ENCODE results near the gene C16orf82.
"Not testable (repeated sequence)": the region's sequence is repeated elsewhere in the genome, so short reads cannot be mapped to it uniquely, and the experiment has no call there.

Gene C16orf82

DNA sequence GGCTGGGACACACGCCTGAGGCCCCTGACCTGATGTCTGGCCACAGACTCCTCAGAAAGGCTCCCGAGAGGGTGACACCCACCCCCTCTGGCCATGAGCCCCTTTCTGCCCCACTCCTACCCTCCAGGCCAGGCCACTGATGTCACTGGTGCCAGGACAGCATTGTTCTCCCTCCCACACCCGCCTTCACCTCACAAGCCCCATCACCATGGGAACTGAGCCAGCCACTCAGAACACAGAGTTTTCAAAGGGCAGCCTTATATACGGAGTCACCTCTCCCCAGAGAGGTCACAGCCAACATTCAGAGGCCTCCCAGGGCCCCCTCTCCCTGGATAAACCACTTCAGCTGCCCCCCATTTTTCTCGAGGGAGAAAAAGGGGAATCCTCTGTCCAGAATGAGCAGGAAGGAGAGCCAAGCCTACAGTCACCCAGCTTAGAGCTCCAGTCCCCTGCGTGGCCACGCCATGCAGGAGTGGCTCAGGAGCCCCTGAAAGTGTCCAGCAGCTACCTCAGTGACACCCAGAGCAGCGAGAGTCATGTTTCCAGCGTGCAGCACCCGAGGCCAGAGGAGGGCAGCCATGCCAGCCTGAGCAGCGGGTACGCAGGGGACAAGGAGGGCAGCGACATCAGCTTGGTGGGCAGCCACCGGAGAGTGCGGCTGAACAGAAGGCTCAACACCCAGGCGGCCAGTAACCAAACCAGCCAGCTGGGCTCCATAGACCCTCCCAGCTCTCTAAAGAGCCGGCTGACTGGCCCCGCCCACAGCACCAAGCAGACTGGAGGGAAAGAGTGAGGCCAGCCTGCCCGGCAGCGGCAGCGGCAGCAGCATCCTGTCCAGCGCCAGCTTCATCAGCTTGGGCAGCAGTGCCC lies at the start of gene C16orf82:
Gene C16orf82 (plus strand): TSS at position 260 of the 870 bp plus-strand sequence.
- no peak for DNase-seq

DNA sequence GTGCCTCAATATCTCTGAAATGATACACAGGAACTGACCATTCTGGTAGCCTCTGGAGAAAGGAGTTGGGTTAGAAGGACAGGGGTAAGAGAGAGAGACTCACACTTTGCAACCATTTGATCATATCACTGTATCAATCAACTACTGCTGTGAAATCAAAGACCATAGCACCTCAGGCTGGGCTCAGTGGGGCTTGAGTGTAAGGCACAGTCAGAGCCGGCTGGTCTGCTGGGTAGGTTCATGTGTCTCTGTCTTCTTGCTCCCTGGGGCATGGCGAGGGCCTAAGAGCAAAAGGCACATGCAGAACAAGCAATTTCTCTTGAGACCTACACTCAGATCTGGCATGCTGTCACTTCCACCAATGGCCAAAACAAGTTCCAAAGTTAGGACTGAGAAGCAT lies 46.7 kb upstream of the C16orf82 start:
- no peak for DNase-seq

DNA sequence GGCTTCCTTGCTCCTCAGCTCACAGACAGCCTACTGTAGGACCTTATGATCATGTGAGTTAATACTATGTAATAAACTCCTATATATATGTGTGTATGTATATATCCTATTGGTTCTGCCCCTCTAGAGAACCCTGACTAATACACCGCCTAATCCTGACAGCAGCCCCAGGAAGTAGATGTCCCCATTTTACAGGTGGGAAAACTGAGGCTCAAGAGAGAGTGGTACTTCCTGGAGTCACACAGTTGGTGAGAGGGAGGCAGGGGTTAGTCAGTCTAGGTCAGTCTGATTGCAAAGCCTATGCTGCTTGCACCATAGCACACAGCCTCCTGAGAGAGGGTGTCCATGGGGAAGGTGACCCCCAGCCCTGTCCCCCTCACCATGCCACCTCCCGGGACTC lies 42.7 kb upstream of the C16orf82 start:
- no peak for DNase-seq

DNA sequence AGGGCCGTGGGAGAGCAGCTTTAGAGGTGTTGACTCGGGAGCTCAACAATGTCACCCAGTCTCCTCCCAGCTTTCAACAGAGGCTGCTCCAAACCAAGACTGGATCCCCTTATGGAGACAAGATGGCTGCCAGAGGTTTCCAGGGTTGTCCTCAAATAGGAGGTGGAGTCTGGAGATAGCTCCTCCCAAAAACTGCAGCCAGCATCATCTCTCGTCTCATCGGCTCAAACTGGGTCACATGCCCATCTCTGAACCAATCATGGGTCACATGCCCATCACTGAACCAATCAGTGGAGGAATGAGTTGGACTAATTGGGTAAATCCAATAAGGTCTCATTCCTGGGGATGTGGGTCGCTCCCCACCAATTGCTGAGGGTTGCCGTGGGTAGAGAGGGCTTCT lies 41.1 kb upstream of the C16orf82 start:
- DNase-seq: no peak

DNA sequence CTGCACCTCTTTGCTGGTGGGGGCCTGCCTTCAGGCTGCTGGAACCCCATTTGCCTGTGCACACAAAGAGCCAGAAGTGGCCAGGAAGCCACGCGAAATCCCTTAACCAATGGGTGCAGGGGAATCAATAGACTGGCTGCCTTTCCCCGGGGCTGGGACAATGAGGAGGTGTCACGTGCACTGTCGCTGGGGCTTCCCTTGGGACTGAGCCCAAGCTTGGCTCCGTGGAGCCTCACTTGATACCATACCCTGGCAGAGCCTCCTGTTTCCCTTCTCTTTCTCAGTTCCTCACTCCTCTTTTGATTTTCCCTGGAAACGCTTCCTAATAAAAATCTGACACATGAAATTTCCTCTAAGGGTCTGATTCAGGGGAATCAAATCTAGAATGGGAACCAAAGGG lies 38.8 kb upstream of the C16orf82 start:
- no peak for DNase-seq

DNA sequence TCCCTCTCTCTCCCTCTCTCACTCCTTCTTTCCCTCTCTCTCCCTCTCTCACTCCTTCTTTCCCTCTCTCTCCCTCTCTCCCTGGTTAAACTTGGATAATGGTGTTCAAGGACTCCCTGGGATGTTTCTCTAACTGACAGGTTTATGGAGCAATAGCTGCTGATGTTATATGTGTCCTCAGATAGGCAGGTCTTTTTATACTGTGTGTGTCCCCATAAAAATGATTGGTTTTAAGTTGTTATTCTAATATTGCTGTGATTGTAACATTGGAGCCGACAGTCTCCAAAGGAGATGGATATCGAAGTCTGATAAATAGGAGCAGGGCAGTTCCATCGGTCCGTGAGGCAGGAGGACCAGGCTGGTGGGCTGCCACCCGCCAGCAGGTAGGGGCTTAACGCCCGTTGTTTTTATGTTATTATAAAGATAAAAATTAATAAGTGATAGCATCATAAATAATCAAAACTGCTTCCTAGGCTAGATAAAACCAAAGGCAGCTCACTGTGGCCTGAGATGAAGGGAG lies 38.1 kb upstream of the C16orf82 start:
- DNase-seq: no peak

DNA sequence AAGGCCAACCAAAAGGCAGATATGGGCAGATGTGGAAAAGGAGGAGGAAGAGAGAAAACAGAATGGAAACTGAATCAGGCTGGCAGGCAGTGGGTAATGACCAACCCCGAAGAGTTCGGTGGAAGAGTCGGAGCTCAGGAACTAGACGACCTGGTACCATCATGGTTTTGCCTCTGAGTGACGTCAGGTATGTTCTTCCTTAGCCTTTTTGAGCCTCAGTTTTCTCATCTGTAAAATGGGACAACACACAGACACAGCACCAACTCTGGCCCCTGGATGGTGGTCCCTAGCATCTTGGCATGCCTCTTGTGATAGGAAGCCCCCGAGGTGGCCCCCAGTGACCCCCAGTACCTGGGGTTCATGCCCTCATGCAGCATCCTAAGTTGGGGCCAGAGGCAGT lies 37.2 kb upstream of the C16orf82 start:
- DNase-seq: no peak

DNA sequence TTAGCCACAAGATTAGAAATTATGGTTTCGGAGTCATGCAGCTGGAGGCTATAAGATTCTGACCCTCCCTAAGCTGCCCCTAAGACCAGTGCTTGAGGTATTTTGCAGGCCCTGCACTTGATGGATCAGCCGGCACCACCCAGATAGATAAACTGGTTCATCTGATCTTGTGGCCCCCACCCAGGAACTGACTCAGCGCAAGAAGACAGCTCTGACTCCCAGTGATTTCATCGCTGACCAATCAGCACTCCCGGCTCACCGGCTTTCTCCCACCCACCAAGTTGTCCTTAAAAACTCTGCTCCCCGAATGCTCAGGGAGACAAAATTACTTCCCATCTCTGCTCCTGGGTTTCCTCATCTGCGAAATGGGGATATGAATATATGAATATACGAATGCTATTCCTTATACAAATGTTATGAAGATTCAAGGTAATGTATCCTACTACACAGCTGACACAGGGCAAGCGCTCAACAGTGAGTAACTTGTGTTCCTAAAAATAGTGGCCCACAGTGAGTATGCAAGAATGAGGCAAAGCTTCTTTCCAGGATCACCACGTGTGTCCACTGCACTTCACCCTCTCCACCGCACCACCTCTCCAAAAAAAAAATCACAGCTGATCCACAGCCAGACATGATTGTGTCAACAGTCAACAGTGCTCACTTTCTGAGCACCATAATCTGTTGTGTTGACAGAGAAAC lies 33.3 kb upstream of the C16orf82 start:
- no peak for DNase-seq

DNA sequence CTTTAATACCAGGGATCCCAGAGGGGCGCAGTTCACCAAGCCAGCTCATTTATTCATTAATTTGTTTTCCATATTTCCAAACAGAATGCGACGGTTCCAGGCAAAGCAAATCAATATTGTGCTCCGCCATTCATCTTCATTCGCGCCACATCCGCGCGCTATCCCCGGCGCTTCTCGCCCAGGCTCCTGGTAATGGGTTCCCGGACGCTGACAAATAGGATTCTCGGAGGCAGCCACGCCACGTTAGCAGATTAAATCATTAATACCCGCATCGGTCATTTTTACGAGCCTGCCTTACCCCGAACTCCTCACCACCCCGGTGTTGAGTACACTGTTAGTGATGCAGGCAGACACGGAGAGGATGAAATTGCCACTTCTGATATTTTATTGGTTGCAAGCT lies 26.0 kb upstream of the C16orf82 start:
- DNase-seq: no peak

DNA sequence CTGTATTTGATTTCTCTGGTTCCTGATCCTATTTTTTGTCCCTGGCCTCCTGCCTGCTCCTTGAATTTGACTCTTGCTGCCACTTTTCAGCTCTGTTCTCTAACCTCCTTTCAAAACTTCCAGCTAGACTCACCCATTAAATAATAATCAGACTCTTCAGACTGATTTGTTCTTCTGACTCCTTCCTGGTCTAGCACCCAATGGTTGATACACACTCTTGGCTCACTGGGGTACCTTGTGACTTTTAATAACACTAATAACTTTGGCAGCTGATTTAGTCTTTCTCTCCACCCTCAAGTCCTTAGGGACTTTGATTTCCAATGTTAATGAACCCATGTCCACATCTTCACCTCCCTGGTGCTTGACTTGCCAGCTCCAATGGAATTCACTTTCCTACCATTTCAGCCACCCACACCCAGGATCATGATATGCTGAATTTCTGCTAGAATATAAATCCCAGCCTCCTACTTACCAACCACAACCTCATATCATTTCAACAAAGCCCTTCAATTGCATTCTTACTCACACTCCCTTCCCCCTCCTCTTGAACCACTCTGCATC lies 19.7 kb upstream of the C16orf82 start:
- DNase-seq: no peak

DNA sequence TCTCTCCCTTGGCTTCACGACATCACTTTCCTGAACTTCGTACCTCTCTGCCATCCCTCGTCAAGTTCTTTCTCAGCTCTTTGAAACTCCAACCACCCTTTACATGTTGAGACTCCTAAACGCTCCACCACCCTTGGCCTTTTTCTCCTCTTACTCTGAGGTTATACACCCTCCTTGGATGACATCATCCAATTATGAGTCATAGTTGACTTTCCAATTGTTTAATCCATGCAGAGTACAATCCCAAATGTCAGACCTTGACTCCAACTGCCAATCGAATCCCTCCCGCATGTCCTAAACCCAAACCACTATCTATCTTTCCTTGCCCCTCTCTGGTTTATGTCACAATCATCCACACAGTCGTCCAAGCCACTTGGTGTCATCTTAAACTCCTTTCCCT lies 18.4 kb upstream of the C16orf82 start:
- no peak for DNase-seq

DNA sequence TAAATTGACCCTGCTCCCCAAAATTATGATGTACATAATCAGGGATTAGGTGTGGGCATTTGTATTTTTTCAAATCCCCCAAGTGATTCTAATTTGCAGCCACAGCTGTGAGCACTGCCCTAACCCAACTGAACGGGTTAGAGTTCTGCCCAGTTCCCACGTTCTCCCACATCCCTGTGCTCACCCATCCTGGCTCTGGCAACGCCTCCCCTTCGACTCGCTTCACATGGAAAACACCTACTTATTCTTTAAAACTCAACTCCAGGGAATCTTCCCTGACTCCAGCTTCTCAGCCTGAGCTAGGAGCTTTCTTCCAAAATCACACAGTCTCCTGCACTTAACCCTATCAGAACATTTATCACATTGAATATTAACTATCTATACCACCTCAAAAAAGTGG lies 17.6 kb upstream of the C16orf82 start:
- DNase-seq: no peak

DNA sequence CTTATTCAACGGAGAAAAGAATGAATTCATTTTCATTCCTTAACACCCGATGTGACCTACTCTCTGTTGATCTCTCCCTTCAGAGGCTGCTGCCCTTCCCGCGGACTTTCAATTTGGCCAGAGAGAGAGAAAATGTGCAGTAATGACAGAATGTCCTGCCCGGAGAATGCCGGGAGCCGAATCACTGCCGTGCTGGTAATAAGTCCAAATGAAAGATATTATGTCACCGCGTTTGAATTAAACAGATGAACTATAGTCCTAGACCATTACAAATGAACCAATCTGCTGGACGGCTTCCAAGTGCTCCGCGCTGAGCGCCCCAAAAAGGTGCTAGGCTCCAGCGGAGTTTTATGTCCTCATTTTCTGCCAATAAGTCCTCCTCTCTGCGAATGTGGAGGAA lies 14.7 kb upstream of the C16orf82 start:
- DNase-seq: no peak

DNA sequence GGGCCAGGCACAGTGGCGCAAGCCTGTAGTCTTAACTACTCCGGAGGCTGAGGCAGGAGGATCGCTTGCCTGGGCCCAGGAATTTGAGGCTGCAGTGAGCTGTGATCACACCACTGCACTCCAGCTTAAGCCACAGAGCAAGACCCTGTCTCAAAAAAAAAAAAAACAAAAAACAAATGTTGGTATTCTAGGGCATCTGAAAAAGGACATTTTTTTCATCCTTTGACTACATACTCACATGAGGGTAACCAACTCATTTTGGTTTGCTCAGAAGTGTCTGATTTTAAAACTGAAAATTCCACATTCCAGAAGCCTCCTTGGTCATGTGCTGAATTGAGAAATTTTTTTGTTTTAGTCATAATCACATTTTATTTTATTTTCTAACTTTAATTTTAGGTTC lies 12.7 kb upstream of the C16orf82 start:
- no peak for DNase-seq

DNA sequence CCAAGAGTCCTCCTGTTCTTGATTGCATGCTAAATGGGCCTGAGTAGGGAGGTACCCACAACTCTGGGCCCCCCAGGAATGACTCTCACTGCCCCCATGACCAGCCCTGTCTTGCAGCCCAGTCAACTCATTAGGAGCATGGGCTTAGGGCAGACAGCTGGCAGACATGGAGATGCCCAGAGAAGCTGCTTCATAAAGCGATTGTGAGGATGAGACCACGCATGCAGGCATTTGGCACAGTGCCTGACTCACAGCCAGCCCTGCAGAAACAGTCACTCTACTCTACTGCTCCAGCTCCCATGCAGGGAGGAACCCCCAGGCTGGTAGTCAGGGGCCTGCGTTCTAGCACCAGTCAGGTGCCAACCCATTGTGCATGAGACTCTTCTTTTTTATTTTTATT lies 8.4 kb upstream of the C16orf82 start:
- DNase-seq: no peak

DNA sequence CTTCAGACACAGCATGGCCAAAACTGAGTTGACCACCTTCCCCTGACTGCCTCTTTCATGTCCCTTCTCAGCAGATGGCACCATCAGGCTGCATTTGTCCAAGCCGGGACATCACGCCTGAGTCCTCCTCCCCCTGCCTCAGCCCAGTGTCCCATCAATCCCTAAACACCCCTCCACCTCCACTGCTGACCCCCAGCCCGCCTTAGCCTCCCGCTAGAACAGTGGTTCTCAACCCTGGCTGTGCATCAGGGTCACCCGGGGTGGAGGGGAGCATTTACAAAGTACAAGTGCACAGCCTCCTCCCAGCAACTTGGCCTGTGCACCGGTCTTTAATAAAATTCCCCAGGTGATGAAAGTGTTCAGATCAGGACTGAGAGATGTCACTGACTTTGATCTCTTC lies 4.0 kb downstream of the C16orf82 start:
- no peak for DNase-seq

DNA sequence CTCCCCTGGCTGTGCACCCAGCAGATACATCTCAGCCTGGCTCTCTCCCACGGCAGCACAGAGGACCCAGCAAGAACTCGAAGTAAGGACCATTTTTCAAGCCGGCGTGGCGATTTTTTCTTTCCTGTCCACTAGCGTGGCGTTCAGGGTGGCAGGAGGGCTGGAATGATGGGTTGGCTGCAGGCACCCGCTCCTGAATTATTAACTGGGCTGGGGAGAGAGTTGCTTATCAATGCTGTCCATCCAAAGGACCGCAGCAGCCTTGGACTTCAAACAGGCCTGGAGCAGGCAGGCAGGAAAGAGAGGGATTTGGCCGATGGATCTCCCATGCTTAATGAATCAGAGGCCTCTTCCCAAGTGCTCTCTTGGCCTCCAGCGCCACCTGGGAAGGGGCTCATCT lies 7.0 kb downstream of the C16orf82 start:
- DNase-seq: no peak

DNA sequence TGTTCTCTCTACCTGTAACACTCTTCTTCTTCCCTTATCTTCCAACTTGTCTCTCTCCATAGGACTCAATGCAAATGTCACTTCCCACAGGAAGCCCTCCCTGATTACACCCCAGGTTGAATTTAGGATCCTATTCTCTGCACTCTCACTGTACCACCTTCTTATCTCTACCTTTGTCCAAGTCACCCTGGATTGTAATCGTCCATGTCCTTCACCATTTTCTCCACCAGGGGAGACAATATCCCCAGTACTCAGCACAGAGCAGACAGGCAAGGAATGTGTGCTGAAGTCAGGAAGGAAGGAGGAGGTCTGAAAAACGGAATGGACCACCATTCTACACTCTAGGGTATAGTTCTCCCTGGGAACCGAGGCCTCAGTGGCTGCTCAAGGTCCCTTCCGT lies 14.2 kb downstream of the C16orf82 start:
- DNase-seq: no peak

DNA sequence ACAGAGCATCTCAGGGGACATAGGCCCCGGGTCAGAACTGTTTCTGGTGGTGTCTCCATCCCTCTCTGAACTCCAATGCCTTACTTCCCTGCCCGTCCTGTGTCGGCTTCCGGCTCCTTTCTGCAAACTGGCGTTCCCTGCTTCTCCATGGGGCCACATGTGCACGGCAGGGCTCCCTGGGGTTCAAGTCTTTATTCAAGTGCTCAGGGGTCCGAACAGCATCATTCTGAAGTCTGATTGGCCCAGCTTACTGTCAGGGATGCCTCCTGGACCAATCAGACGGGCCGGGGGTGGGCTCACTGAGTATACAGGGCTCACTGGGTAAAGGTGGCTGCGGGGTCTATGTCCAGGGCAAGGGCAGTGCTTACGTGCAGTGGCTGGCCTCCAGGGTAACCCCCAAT lies 17.1 kb downstream of the C16orf82 start:
- no peak for DNase-seq

DNA sequence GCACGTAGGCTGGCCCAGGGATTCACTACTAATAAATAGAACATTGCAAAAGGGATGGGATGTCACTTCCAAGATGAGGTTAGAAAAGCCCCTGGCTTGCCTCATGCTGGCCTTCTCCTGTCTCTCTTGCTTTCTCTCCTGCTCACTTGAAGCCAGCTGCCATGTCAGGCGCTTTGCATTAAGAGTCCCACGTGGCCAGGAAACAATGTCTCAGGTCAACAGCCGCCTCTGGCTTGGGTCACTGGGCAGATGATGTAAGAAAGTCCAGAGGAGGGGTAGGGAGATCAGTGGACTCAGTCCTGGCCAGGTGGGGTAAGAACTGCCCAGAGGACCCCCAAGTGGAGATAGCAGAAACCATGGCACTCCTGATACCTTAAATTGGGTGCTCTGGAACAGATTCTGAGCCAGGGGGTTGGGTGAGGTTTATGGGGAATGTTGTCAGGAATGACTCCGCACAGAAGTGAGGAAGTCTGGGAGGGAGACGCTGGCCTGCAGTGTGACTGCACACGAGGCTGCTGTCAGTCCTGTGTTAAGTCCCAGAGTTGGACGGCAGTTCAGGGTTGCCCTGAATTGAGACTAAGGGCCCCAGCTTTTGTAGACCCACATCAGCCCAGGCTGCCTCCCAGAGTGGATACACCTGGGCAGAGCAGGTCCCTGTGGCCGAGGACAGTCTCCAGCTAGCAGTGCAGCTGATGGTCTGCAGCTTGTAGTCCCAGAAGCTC lies 17.7 kb downstream of the C16orf82 start:
- DNase-seq: no peak

DNA sequence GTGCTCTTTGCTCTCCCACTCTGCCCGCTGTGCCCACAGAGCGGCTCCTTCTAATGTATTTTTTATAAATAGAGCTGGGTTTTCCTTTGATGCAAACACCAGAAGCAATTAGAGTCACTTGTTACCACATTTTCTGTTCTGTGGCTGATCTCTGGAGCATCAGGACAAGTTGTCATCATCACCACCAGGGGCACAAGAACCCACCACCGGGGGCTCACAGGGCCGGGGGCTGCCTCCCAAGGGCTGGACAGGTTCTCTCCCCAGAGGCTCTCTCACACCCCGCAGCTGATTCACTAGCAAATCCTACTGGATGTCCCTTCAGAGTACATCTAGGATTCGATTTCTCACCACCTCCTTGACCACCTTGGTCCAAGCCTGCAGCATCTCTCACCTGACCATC lies 18.5 kb downstream of the C16orf82 start:
- DNase-seq: no peak

DNA sequence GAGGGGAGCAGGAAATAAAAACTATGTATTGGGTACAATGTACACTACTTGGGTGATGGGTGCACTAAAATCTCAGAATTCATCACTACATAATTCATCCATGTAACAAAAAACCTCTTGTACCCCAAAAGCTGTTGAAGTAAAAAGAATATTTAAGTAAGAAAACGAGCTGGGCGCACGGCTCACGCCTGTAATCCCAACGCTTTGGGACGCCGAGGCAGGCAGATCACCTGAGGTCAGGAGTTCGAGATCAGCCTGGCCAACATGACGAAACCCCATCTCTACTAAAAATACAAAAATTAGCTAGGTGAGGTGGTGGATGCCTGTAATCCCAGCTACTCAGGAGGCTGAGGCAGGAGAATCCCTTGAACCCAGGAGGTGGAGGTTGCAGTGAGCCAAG lies 19.3 kb downstream of the C16orf82 start:
- DNase-seq: not testable (repeated sequence)

DNA sequence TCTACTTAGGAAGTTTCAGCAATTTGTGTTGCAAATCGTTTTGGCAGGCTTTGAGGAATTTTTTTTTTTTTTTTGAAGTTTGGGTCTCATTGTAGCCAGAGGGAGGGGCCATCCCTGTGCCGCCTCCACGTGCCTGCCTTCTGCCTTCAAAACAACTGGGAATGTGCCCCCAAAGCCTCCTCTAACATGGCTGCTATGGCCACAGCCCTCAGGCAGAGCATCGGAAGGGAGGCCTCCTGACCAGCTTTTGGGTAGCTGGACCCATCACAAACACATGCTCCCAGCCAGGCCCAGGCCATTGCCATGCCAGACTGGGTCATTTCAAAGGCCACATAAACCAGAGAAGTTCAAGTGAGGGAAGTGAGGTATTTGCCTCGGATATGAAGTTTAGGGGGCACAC lies 21.5 kb downstream of the C16orf82 start:
- no peak for DNase-seq

Measured in DMS79 treated with DMSO at 0.1 percent for 48 hours (cell line).